ENCODE results near the gene ATG2A.
A peak's percentile ranks its signal among the peaks of the same experiment; 100 is the strongest.

ATG2A gene

DNA sequence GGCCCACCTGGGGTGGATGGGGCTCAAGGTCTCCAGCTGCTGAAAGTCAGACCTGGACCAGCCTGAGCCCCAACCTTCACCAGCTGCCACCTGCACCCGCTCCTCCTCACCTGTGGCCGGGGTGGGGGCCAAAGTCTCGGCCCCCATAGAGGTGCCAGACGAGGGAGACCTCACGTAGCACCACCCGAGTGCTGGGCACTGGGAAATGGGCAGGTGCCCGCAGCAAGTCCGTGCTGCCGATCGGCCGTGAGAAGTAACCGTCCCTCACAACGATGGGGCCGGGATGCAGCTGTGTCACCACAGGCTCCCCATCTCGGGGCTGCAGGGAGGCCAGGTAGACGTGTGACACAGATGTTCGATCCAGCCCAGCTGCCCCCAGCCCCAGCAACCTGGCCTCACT is 16.2 kb downstream of the ATG2A start:
- no peak for DNase-seq

DNA sequence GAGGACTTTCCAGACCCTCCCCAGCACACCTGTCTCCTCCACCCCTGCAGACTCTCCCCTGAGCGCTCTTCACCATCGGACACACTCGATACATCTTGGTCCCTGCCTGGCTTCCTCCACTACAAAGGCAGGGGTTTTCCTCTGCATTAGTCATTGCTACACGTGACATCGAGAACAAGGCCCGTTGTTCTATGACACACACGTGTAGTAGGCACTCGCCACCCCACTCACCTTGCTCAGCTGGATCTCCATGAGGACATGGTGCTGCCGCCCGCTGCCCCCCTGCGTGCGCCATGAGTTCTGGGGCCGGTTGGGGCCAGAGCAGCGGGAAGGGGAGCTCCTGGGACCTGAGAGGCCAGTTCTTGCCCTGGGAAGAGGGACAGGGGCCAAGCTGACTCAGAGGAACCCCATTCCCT is 16.7 kb downstream of the ATG2A start:
- peak; percentile 56 to 61 for DNase-seq

DNA sequence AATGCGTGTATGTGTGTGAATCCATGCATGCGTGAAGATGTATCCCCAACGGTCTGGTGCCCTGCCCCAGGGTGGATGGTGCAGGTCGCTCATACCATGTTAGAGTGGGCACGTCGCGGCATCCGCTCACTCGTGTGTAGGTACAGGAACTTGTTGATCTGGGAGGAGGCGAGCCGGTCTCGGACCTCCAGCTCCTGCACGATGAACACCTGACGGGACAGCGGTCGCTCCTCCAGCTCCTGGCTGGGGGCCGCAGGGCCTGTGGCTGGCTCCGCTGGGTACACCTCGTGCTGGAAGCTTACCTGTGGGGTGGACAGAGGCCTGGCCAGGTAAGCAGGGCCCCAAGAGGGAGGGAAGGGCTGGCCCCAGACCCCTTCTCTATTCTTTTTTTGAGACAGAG is 18.5 kb downstream of the ATG2A start:
- DNase-seq = no peak

DNA sequence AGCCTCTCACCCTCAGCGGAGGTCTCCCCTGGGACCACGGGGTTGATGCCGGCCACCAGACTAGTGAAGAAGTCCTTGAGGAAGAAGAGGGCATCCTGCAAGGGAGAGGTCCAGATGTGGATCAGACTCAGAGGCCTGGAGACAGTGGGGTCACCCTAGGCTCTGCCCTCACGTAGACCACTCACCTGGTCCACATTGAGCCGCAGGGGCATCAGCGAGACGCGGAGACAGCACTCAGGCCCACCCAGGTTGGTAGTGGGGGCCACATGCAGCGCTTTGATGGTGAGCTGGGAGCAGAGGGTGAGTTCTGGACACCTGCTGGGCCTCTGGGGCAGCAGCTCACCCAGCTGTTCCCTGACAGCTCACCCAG is 18.9 kb downstream of the ATG2A start:
- DNase-seq = no peak

DNA sequence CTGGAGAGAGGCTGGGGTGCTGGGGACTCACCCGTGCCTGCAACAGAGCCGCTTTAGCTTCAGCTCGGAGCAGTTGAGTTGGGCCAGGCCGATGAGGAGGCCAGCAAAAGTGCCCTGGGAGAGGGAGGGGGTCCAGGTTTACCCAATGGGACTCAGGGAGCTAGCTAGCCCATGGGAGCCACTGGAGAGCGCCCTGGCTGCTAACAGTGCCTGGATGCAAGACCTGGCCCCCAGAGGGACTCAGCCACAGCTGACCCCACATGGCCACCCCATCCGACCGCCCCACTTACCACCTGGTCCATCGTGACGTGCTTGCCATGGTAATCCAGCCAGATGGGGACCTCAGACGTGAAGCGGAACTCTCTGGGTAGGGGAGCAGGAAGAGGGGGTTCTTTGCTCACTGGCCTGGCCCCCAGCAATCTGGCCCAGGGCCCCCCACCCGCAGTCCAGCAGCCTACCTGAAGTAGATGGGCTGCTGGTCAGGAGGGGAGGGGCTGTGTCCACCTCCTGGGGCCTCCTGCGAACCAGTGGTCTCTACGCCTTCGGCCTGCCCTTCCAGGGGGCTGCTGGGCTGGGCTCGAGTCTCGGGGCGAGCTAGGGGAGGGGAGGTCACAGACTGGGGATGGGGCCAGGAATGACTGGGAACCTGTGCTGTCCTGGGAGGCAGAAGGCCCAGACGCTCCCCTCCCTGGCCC is 19.5 kb downstream of the ATG2A start:
- no peak for DNase-seq

DNA sequence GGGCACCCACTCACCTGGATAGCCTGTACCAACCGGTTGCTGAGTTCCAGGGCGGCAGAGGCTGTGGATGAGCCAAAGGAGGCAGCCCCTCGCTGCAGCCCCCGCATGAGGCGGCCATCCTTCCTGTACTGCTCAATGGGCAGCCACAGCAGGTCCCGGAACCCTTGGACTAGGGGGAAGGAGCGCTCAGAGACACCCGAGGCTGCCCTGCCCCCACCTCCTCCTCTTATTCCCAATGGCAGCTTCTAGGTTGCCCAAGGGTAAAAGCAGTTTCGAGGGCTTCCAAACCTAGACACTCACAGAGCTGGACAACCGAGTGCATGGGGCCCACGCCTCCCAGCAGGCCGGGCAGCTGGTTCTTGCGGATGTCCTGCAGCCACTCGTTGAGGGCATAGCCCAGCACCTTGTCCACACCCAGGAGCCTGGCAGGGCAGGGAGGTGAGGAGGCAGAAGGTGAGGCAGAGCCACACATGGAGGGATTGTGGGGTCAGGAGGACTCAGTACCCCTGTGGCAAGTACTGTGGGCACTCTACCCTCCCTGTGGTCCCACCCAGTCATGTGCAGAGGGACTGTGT is 20.5 kb downstream of the ATG2A start:
- DNase-seq = no peak

DNA sequence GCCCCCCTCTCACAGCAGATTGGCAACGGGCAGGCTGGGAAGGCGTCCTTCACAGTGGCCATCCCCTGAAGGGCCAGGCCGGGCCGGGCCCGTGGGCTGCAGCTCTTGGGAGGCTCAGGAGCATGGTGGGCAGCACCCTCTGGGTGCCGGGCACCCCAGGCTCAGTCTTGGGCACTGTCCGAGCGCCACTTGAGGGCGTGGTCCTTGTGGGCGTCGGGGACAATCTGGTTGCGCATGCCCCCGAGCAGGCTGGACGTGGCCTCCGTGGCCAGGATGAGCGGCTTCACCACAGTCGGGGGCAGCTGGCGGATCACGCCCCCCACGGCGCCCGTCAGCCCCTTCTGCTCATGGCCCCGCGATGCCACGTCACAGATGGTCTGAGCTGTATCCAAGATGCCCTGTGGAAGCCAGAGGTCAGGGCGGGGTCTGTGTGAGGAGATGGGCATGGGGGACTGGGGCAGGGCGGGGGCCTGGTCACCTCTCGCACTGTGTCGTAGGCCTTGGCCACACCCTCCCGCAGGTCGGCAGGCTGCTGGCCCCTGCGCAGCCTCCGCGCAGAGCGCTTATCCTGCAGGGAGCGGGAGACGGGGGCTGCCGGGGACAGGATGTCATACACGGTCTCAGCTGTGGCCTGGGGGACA is 22.1 kb downstream of the ATG2A start:
- no peak for DNase-seq

DNA sequence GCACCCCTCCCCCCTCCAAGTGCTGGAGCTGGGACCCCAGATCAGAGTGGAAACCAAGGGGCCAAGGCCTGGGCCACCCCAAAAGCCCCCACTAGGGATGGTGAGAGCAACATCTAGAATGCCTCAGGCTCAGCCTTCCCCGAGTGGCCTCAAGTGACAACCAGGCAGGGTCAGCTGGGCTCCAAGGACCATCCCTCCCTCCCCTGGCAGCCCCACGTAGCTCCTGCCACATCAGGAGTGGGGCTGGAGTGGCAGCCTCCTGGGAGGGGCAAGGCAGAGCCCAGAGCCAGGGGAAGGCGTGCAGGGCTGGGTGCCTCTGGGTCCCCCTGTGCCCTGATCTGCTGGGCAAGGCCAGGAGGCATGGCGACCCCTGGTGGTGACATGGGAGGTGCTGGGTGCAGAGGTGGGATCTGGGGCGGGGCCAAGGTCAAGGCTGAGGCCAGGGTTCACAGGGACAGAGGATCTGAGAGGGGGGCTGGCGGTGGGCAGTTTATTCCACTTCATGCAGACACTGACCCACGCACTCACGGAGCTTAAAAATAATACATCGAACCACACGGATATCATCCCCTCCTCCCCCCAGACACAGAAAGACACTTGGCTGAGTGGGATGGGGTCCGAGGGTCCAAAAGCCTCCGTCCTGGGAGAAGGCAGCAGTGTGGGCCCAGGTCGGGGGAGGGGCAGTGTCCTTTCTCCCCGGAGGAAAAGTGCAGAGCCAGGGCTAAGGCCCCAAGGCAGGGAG is 22.8 kb downstream of the ATG2A start:
- peak; percentile 95 to 98 for DNase-seq

DNA sequence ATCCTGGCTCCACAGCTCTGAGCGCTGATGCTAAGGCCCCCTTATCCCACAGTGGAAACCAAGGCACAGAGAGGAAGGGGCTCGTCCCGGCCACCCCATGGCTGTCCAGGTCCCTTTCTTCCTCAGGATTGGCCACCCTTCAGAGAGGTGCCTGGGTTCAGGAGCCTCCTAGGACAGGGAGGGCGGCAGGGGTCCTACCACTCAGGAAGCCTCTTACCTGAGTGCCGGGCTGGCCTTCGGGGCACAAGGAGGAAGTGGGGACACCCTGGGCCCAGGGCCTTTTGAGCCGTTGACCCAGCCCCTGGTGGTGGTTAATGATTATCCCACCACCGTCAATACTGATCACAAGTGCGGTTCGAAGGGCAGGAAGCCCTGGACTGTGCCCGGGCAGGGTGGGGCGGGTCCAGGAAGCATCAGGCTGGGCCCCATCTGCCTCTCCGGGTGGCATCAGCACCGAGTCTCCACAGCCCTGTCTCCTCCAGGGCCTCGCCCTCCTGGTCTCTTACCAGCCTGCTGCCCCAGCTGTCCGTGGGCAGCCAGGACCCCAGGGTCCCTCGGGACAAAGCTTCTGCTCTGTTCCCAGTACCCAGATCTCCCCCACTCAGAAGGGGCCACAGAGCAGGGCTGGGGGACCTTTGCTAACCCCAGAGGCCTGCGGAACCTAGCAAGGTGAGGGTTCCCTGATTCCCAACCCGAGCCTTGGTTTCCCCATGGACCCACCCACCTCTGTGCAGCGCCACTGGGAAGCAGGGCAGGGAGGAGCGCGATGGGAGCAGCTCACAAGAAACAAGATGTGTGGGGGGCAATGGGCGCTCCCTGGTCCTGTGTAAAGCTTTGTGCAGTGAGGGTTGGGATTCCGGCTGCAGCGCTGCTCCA is 23.6 kb downstream of the ATG2A start:
- no peak for DNase-seq

DNA sequence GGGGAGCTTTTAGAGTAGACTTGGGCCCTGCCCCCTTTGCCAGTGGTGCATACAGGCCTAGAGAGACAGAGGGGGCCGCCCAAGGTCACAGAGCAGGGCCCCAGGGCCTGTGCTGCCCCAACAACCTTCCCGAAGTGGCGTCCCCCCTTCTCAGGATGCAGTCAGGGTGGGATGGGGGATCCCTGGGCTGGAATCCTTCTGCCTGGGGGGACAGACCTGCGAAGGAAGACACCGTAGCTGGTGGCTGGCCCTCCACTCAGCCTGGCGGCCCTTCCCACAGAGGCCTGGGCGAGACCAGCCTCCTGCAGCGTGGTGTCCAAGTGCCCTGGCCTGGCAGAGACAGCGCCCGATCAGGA is 24.2 kb downstream of the ATG2A start:
- DNase-seq = no peak

DNA sequence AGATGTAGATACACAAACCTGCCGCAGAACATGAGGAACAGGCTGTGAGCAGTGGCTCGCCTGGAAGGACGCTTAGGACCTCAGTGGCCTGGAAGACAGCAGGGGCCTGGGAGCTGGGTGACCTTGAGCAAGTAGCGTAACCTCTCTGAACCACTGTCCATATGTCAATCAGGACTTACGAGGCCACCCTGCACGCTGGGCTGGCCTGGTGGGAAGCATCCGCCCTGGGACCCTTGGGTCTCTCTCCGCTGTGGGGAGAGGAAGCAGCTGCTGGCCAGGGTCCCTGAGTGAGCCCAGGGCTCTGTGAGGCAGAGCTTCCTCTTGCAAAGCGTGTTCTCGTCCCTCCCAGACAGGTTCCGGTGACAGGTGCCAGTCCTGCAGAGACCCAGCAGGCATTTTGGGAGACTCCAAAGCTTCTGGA is 24.6 kb downstream of the ATG2A start:
- no peak for DNase-seq

DNA sequence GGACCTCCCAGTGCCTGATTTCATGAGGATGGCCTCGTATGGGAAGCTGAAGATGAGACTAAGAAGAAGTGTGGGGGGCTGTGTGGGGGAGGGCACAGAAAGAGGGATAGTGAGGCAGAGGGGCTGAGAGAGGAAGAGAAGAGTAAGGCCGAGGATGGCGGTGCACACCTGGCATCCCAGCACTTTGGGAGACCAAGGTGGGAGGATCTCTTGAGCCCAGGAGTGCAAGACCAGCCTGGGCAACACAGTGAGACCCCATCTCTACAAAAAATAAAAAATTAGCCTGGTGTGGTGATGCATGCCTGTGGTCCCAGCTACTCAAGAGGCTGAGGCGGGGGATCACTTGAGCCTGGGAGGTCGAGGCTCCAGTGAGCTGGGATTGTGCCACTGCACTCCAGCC is 25.1 kb downstream of the ATG2A start:
- no peak for DNase-seq

DNA sequence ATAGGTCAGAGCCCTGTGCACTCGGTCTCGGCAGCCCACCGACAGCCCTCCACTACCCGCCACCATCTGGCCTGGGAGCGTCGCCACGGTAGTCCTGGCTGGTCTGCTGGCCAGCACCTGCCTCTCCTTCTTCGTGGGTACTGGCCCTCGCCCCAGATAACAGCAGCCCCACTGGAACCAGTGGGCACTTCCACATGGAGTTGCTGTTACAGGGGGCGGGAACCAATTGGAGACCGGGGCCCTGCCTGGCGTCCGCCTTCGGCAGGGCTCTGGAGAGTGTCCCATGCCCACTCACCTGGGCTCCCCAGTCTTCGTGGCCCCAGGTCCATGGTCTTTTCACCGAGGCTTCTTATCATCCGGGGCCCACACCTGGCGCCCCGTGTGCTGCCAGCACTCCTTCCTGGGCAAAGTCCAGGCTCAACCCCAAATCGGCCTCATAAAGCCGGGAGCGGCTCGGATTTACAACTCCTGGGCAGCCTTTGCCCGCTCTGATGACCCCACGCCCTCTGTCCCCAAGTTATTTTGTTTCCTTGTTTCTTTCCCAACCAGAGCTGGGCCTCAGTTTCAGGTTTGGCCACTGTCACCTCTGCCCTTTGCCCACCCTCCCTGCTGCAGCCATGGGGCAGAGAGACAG is 25.7 kb downstream of the ATG2A start:
- no peak for DNase-seq

DNA sequence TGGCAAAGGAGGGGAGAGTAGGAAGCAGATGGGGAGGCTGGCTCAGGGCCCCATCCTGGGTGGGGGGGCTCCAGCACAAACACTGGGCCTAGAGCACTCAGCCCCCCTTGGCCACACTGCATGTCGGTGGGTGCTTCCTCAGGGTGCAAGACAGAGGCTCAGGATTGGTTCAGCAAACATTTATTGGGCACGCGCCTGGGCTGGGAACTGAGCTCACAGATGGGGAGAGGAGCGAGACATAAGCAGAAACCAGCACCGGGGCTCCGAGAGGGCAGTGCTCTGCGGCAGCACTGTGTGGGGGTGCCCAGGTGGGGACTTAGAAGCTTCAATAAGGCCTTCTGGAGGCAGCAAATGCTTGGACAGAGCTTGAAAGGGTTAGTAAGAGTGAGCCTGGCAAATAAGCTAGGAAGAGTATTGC is 26.5 kb downstream of the ATG2A start:
- no peak for DNase-seq

DNA sequence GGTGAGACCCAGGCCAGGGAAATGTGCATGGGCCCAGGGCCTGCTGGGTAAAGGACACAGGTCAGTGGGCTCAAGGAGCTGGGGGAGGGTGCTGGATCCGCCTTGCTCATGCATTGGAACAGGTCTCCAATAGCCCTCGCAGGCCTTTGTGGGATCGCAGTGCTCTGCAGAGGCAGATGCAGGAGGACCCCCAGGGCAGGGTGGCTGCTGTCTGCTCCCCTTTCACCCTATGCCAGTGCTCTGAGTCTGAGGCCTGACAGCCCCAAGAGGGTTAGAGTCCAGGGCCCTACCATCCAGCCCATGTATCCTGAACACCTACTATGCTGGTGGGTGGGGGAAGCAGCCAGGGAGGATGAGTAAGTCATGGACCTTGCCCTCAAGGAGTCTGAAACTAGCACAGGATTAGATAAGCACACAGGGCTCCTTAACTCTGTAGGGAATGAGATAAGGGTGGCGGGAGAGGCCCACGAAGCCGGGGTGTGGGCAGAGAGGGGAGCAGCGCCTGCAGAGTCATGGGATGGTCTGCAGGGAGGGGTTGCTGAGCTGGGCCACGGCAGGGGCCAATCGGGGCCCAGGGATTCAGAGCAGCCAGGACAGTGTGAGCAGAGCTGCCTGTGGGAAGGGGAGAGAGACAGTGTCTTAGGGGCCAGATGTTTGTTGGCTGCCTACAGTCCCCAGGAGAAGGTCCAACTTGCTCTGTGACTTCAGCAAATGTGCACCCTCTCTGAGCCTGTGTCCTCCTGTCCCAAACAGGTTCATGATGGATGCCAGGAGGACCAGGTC is 28.1 kb downstream of the ATG2A start:
- DNase-seq = no peak

DNA sequence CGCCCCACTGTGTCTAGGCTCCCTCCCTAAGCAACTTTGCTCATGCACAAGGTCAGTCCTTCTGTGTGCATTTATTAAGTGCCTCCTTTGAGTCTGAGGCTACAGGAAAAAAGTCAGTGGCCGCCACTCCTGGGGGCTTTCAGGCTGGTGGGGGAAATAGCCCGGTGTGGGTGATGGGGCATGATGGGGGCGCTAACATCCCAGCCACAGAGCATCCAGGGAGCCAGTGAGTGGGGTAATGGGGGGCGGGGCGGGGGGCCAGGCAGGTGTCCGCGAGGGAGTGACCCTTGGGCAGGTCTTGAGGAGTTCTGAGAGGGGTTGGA is 28.6 kb downstream of the ATG2A start:
- DNase-seq = no peak

DNA sequence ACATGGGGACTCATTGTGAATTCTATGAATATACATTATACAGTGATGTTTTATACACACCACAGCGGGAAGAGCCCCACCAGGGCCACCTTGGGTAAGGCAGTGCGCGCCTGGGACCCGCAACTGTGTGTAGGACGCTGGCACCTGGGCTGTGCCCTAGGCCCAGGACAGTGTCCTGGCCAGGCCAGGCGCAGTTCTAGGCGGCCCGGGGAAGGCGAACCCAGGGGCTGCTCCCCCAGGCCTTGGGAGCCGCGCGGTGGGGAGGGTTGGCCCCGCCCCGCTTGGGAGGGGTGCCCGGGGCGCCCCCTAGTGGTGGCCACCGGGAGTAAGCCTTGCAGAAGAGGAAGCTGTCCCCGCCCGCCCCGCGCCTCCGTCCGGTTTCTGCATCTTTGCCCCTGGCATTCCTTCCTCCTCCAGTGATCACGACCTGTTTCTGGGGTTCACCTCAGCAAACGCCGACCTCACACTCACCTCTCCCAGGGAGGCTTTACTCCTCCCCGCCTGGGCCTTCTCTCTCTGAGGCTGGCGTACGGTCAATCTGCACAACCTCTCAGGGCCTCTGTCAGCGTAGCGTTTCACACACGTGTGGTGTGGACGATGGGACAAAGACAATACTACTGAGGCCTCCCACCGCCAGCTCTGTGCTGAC is 29.1 kb downstream of the ATG2A start:
- peak; percentile 85 to 93 for DNase-seq

DNA sequence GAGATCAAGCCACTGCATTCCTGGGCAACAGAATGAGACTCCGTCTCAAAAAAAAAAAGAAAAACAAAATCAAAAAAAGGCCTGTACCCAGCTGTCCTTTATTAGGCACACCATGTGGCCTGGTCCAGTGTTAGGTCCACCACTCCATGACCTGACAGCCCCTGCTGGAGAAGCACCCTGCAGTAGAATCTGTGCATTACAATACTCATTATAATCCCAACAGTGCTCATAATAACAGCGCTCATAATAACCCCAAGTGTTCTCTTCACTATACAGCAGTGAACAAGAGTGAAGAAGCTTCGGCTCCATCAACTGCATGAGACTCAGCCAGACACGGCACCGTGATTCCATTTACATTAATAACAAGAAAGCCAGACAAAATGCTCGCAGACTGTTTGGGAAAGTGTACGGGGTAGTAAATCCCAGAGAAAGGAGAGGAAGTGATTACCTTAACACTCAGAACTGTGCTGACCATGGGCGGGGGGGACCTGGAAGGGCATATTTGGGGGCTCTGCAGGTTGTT is 29.7 kb downstream of the ATG2A start:
- no peak for DNase-seq

DNA sequence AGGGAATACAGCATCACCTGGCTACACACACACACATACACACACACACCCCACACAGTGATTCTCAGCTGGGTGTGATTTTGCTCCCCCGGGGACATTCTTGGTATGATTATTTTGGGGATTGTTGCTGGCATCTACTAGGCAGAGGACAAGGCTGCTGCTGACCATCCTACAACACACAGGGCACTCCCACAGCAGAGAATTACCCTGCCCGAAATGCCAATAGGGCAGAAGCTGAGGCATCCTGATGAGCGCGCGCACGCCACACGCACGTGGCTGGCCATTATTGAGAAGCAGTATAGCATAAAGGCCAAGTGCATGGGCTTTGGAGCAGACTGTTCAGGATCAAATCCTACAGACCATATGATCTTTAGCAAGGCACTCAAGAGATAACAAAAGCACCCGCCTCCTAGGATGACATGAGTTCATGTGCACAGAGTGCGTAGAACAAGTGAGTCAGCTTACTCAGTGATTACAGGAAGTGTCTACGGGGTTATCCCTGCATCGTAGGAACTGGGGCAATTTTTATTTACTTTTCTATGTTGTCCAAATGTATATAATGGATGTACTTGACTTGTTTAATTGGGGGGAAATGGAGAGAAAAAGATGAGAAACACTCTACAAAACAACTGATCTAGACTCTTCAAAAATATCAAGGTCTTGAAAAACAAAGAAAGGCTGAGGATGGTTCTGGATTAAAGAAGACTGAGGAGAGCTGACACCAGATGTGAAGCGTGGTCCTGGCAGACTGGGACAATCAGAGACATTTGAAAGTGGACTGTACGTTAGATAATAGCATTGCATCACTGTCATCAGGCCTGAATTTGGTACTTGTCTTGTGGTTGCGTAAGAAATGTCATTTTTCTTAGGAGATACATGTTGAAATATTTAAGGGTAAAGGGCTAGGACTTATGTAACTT is 31.4 kb downstream of the ATG2A start:
- no peak for DNase-seq

DNA sequence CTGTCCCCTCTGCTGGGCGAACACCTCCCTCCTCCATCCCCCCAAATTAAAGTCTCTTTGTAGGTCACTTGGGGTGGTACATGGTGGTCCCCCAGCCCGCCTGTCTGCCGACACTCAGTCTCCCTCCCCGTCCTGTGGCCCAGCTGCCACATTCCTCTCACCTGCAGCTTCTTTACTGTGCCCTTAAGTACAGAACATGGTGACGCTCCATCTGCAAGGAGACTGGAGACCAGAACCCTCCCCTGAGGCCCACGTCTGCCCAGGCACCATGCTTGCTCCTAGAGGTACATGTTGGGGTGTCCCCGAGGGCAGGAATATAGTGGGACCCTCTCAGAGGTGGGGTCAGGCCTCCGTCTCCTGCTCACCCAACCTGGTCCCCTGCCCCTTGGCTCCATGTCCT is 33.0 kb downstream of the ATG2A start:
- DNase-seq = no peak

All from stimulated activated CD4-positive, alpha-beta T cell treated with anti-CD3 and anti-CD28 coated beads, Interleukin-2, amount 100 ng/mL, for 48 hours (primary cell).